K562 (cell line): ENCODE measurements around the gene TACR1. TPM values are rescaled to one million over a fixed set of nuclear protein-coding genes. Genes with fewer than 3 reads are reported as not detected.

ENCODE experiments used
- ATAC-seq: fragments of 200-7000 bp; cut with Tn5 transposase; 3 replicates; pipeline ENCODE4 v1.9.1; 2020; ENCODE audit warnings: moderate library complexity
- BruUV-seq: library from RNA; stranded (reverse); fragments of 400-500 nt; replicated peaks from 2 replicates; lab custom pipeline; 2021; lab: Mats Ljungman, UMichigan
- CTCF ChIA-PET: fragments of 300-600 bp; formaldehyde crosslinking; extraction: SDS; loops from one replicate; lab custom pipeline; 2021; ENCODE audit warnings: low intra/inter-chr PET ratio; lab: Yijun Ruan, JAX
- POLR2A ChIA-PET: fragments of 300-600, 350-650 bp; sonication (Branson Sonifier 250); formaldehyde crosslinking; extraction: SDS; loops from one replicate; lab custom pipeline; 2021; ENCODE audit warnings: antibody characterized with exemption, inconsistent platforms; lab: Yijun Ruan, JAX
- DNase-seq, 4 experiments: peaks; one replicate each; pipeline versions ENCODE4 v3.0.0 to v3.0.0-alpha.2; 2011 to 2018; ENCODE audit warnings: low spot score in 3 of 4, mixed read lengths in 3 of 4; ENCODE audit errors: extremely low read depth in 1 of 4
- FAIRE-seq: peaks from 2 replicates; lab custom pipeline; 2011; peaks lifted over from hg19 to GRCh38; lab: Jason Lieb, UNC
- H2AFZ ChIP-seq: 2 replicates; pipeline ENCODE4 v1.6.0; 2011; ENCODE audit warnings: low read depth, low read length, control low read depth, inconsistent platforms
- H3K27ac ChIP-seq: fragments of 200-600 bp; 3 replicates; pipeline ENCODE4 v1.8.0; 2011; ENCODE audit warnings: low read depth, mild to moderate bottlenecking, control low read depth, inconsistent platforms, low read length, moderate library complexity, mixed read lengths; ENCODE audit errors: extremely low read depth
- H3K27me3 ChIP-seq, 2 experiments: fragments of 300-600 bp in 1 of 2; 2 replicates in 1 of 2; 3 replicates in 1 of 2; pipeline versions ENCODE4 v1.6.0 to v1.8.0; 2011; ENCODE audit warnings: inconsistent platforms in 2 of 2, low read length in 2 of 2, mild to moderate bottlenecking in 1 of 2, mixed read lengths in 1 of 2, moderate library complexity in 1 of 2; ENCODE audit not compliant: control insufficient read depth in 2 of 2, insufficient read depth in 2 of 2
- H3K36me3 ChIP-seq: fragments of 300-600 bp; 3 replicates; pipeline ENCODE4 v1.8.0; 2011; ENCODE audit warnings: mild to moderate bottlenecking, low read length, inconsistent platforms; ENCODE audit not compliant: control insufficient read depth, insufficient read depth
- H3K4me1 ChIP-seq, 2 experiments: fragments of 200-600 bp in 1 of 2; replicated peaks in 1 of 2; 2 replicates in 1 of 2; 3 replicates in 1 of 2; pipeline versions ENCODE4 v1.5.1 to v1.8.0; 2011; ENCODE audit warnings: inconsistent platforms in 2 of 2, low read length in 2 of 2, mild to moderate bottlenecking in 1 of 2, mixed read lengths in 1 of 2, moderate library complexity in 1 of 2; ENCODE audit not compliant: control insufficient read depth in 2 of 2, insufficient read depth in 2 of 2
- H3K4me2 ChIP-seq: 2 replicates; pipeline ENCODE4 v1.6.1; 2011; ENCODE audit warnings: low read length, control low read depth, inconsistent platforms, mixed read lengths; ENCODE audit not compliant: insufficient read depth
- H3K4me3 ChIP-seq: fragments of 200-600 bp; sonication (generic), shearing (Covaris generic); 2 replicates; pipeline ENCODE4 v1.5.1; 2016; ENCODE audit warnings: control low read depth, inconsistent platforms
- H3K79me2 ChIP-seq: fragments of 200-600 bp; 3 replicates; pipeline ENCODE4 v1.8.0; 2011; ENCODE audit warnings: low read length, inconsistent platforms; ENCODE audit not compliant: control insufficient read depth, insufficient read depth
- H3K9ac ChIP-seq, 2 experiments: 2 replicates each; pipeline versions ENCODE4 v1.6.0 to v1.6.1; 2011; ENCODE audit warnings: low read depth in 2 of 2, low read length in 2 of 2, control low read depth in 1 of 2, inconsistent platforms in 1 of 2, mild to moderate bottlenecking in 1 of 2, mixed read lengths in 1 of 2; ENCODE audit not compliant: insufficient read depth in 1 of 2
- H3K9me1 ChIP-seq: one replicate; pipeline ENCODE4 v1.6.0; 2011; ENCODE audit warnings: inconsistent platforms, mild to moderate bottlenecking, low read length, moderate library complexity; ENCODE audit not compliant: control insufficient read depth, insufficient read depth
- H3K9me3 ChIP-seq: replicated peaks from 2 replicates; pipeline ENCODE4 v1.5.1; 2011; ENCODE audit warnings: low read depth, low read length, inconsistent platforms; ENCODE audit not compliant: control insufficient read depth, insufficient read depth
- H4K20me1 ChIP-seq: replicated peaks from 2 replicates; pipeline ENCODE4 v1.6.1; 2011; ENCODE audit warnings: low read length, inconsistent platforms, mixed read lengths; ENCODE audit not compliant: control insufficient read depth, insufficient read depth
- ARID2 ChIP-seq: fragments of 450-650 bp; IDR thresholded peaks from 2 replicates; pipeline ENCODE4 v1.6.1; 2017; ENCODE audit warnings: antibody characterized with exemption, mild to moderate bottlenecking
- BRCA1 ChIP-seq, 2 experiments: fragments of 450-650 bp in 1 of 2; sonication (generic) in 1 of 2; formaldehyde crosslinking in 1 of 2; IDR thresholded peaks; 2 replicates each; pipeline versions ENCODE4 v1.5.0 to v1.6.1; 2017 to 2020; ENCODE audit warnings: mild to moderate bottlenecking in 1 of 2, missing genetic modification reagents in 1 of 2
- BRF2 ChIP-seq: IDR thresholded peaks from 3 replicates; pipeline ENCODE4 v1.6.1; 2011; ENCODE audit warnings: borderline replicate concordance, mild to moderate bottlenecking; ENCODE audit not compliant: insufficient read length, insufficient read depth
- CHD2 ChIP-seq: IDR thresholded peaks from 2 replicates; pipeline ENCODE4 v1.6.1; 2011; ENCODE audit warnings: low read depth, low read length
- MED1 ChIP-seq: sonication (generic); formaldehyde crosslinking; IDR thresholded peaks from 2 replicates; pipeline ENCODE4 v1.8.1; 2023; ENCODE audit warnings: missing genetic modification reagents, borderline replicate concordance
- RBM22 ChIP-seq: fragments of 200-400 bp; formaldehyde crosslinking; IDR thresholded peaks from 2 replicates; pipeline ENCODE4 v1.6.1; 2018; ENCODE audit warnings: low read length, low read depth; ENCODE audit not compliant: poor library complexity, severe bottlenecking
- RUNX1 ChIP-seq: sonication (generic); IDR thresholded peaks from 2 replicates; pipeline ENCODE4 v1.6.1; 2016; ENCODE audit warnings: antibody characterized with exemption, low read depth
- SAFB2 ChIP-seq: fragments of 200-400 bp; formaldehyde crosslinking; IDR thresholded peaks from 2 replicates; pipeline ENCODE4 v1.6.1; 2018; ENCODE audit warnings: borderline replicate concordance, low read length, low read depth, moderate library complexity; ENCODE audit not compliant: severe bottlenecking
- SUPT5H ChIP-seq: fragments of 450-650 bp; IDR thresholded peaks from 2 replicates; pipeline ENCODE4 v1.6.1; 2016
- ZFP36 ChIP-seq: fragments of 150-350 bp; IDR thresholded peaks from 2 replicates; pipeline ENCODE4 v1.6.1; 2018; ENCODE audit warnings: low read length, low read depth; ENCODE audit not compliant: partially characterized antibody
- ZNF133 ChIP-seq: fragments of 250-450 bp; sonication (Bioruptor Pico); IDR thresholded peaks from 2 replicates; pipeline ENCODE4 v1.4.0; 2020; ENCODE audit warnings: mild to moderate bottlenecking
- ZNF644 ChIP-seq: fragments of 200-800 bp; sonication (Bioruptor generic); IDR thresholded peaks from 2 replicates; pipeline ENCODE4 v1.6.1; 2016; ENCODE audit warnings: low read depth, missing genetic modification characterization, missing compliant biosample characterization
- ZNF778 ChIP-seq: fragments of 450-650 bp; formaldehyde crosslinking; IDR thresholded peaks from 2 replicates; pipeline ENCODE4 v1.4.0; 2020; ENCODE audit warnings: mild to moderate bottlenecking, moderate library complexity
- WGBS: fragments of 100-300 bp; shearing (Covaris generic); methylation state at CpG from one replicate; pipeline ENCODE4 v1.1.6; 2016; ENCODE audit warnings: low coverage, mixed read lengths; ENCODE audit not compliant: insufficient coverage; ENCODE audit errors: missing lambda C conversion rate; 5-methylcytosine and 5-hydroxymethylcytosine counted together
- in situ Hi-C: fragments of 300-500 bp; cut with MboI; formaldehyde crosslinking; loops from 4 replicates; pipeline ENCODE4 v1.15.0; 2018; ENCODE audit warnings: inconsistent platforms, mixed read lengths
- intact Hi-C: fragments of 100-400 bp; cut with micrococcal nuclease; formaldehyde crosslinking; loops from 2 replicates; pipeline ENCODE4 v1.14.2; 2022
- polyA plus RNA-seq, 8 experiments: library from polyadenylated mRNA; depleted of rRNA in 4 of 8; stranded (reverse) in 5 of 8; unstranded in 3 of 8; fragments of >200 nt; fragmentation: Nextera tagmentation in 2 of 8; fragmentation: Illumina TruSeq in 1 of 8; extraction: Ambion mirVana in 2 of 8; extraction: Trizol in 1 of 8; gene quantifications; 2 replicates each; pipeline versions ENCODE4 v1.2.1 to v1.2.3, GENCODE V29; 2011 to 2014; ENCODE audit warnings: inconsistent platforms in 1 of 8, missing spikeins in 1 of 8
- total RNA-seq, 7 experiments: library from RNA; depleted of rRNA in 6 of 7; stranded (reverse); fragments of >200 nt in 6 of 7; fragmentation: Illumina TruSeq in 2 of 7; extraction: Trizol in 2 of 7; gene quantifications; 2 replicates each; pipeline versions ENCODE4 v1.2.1 to v1.2.3, GENCODE V29; 2011 to 2021; ENCODE audit warnings: low replicate concordance in 1 of 7

Gene TACR1
- total and polyA plus RNA-seq, 9 of the 15 experiments (the other 6 are each of a cell fraction or from before 2014, with no cell fraction given) = not detected

- Histone ChIP-seq H3K27me3 (peaks cover 0 to 3% of the 10 kb centered on the region in 2 experiments; a peak in 1 of 5 replicates), H4K20me1 (no peaks in the 10 kb centered on the region), H3K4me2 (no peak overlapping the region), H3K4me1 (no peaks in the 10 kb centered on the region), H2AFZ (no peak overlapping the region), H3K4me3 (no peak overlapping the region), H3K9me1 (no peaks in the 10 kb centered on the region), H3K79me2 (no peaks in the 10 kb centered on the region), H3K9ac (no peak overlapping the region)
- FAIRE-seq (no peak), DNase-seq (no peak)
- BruUV-seq = no TSS peak
- 13% methylated on average over 4 of the region's 4 CpGs for WGBS
- in situ Hi-C loops = no loop called here
- intact Hi-C loops = loop anchor here (10.0 kb wide), 1 partner anchor 527 kb away; no protein-coding TSS in a partner anchor
- ChIA-PET CTCF (no interaction called here), POLR2A (interaction anchor here (0.7 to 1.1 kb wide), 2 partner anchors 10 to 12 kb away, joined by 3 to 4 read pairs; no protein-coding TSS in a partner anchor)
- no peak for TF ChIP-seq RUNX1
- no peak for TF ChIP-seq ZNF778 (CRISPR knock-in tag)
- TF ChIP-seq SUPT5H = no peak
- no peak for TF ChIP-seq BRCA1 (IDR thresholded peaks at IDR 0.05)
- no peak for TF ChIP-seq BRCA1 (CRISPR knock-in tag; IDR thresholded peaks at IDR 0.05)
- TF ChIP-seq, all 486 proteins: peak for 0
- Histone ChIP-seq H3K9me3 (no peaks in the 10 kb centered on the region), H3K36me3 (no peaks in the 10 kb centered on the region), H3K27ac (no peak overlapping the region)
- ATAC-seq = no peak
Observed at GRCh38 chr2:75077909-75078308, 121.4 kb downstream of the TACR1 start.

- no TSS peak for BruUV-seq
- H3K9ac ChIP-seq = no peak overlapping the region
- H3K27ac ChIP-seq = no peak overlapping the region
- H2AFZ ChIP-seq = no peak overlapping the region
- H3K27me3 ChIP-seq = peaks cover 0 to 3% of the 10 kb centered on the region in 2 experiments; a peak in 1 of 5 replicates
- in situ Hi-C loops = no loop called here
- ATAC-seq = no peak
- no peaks in the 10 kb centered on the region for H3K79me2 ChIP-seq
- no peaks in the 10 kb centered on the region for H3K9me3 ChIP-seq
- ChIA-PET CTCF (no interaction called here), POLR2A (interaction anchor here (0.6 to 1.3 kb wide), 2 partner anchors 12 to 191 kb away, joined by 3 to 4 read pairs; no protein-coding TSS in a partner anchor)
- no peaks in the 10 kb centered on the region for H4K20me1 ChIP-seq
- H3K9me1 ChIP-seq = no peaks in the 10 kb centered on the region
- no peak overlapping the region for H3K4me2 ChIP-seq
- intact Hi-C loops = loop anchor here (10.0 kb wide), 1 partner anchor 529 kb away; no protein-coding TSS in a partner anchor
- H3K4me3 ChIP-seq = no peak overlapping the region
- no peak for DNase-seq
- 0% methylated on average over 2 of the region's 2 CpGs for WGBS
- no peaks in the 10 kb centered on the region for H3K4me1 ChIP-seq
- no peak for FAIRE-seq
- no peaks in the 10 kb centered on the region for H3K36me3 ChIP-seq
- TF ChIP-seq ZNF133 (CRISPR knock-in tag) = no peak
- TF ChIP-seq ZFP36 = no peak
- TF ChIP-seq CHD2 = no peak
- TF ChIP-seq ZNF644 = no peak
- TF ChIP-seq SAFB2 = no peak
- no peak for TF ChIP-seq BRF2
- TF ChIP-seq ARID2 = no peak
- TF ChIP-seq MED1 = no peak
- no peak for TF ChIP-seq RBM22
Observed at GRCh38 chr2:75076088-75076487, 123.2 kb downstream of the TACR1 start.
